Superior temporal gyrus (tissue), 1 donor: Measurements from ENCODE around the gene PGRMC2.

Experiments used
- DNase-seq: peaks from one replicate; pipeline ENCODE4 v3.0.0-alpha.2; 2016; ENCODE audit errors: extremely low spot score

Gene PGRMC2, protein sequence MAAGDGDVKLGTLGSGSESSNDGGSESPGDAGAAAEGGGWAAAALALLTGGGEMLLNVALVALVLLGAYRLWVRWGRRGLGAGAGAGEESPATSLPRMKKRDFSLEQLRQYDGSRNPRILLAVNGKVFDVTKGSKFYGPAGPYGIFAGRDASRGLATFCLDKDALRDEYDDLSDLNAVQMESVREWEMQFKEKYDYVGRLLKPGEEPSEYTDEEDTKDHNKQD

DNA sequence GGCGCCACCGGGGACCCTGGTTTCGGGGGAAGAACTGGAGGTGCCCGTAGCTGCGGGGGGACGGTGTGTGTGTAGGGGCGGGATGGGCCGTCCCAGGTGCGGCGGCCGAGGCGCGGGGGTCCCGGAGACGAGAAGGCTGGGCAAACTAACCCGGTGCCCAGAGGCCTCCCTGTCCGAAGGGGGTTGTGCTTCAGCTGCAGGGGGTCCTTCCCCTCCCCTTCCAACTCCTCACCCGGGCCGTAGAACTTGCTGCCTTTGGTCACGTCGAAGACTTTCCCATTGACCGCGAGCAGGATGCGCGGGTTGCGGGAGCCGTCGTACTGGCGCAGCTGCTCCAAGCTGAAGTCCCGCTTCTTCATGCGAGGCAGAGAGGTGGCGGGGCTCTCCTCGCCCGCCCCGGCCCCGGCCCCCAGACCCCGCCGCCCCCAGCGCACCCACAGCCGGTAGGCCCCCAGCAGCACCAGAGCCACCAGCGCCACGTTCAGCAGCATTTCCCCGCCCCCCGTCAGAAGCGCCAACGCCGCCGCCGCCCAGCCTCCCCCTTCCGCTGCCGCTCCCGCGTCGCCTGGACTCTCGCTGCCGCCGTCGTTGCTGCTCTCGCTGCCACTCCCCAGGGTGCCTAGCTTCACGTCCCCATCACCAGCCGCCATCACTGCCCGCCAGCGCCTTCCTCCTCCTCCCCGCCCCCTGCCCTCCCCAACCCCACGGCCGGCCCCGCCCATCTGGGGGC is at the start of gene PGRMC2:
Gene PGRMC2 (minus strand): TSS at position 673 of the 730 bp plus-strand sequence. CDS start 23 bp downstream, at position 650.
- DNase-seq: no peak

- no peak for DNase-seq
Observed at GRCh38 chr4:128335541-128335940, 47.9 kb upstream of the PGRMC2 start.

GRCh38 chr4:128334256-128334655 is 46.6 kb upstream of the PGRMC2 start:
- DNase-seq: no peak

DNA sequence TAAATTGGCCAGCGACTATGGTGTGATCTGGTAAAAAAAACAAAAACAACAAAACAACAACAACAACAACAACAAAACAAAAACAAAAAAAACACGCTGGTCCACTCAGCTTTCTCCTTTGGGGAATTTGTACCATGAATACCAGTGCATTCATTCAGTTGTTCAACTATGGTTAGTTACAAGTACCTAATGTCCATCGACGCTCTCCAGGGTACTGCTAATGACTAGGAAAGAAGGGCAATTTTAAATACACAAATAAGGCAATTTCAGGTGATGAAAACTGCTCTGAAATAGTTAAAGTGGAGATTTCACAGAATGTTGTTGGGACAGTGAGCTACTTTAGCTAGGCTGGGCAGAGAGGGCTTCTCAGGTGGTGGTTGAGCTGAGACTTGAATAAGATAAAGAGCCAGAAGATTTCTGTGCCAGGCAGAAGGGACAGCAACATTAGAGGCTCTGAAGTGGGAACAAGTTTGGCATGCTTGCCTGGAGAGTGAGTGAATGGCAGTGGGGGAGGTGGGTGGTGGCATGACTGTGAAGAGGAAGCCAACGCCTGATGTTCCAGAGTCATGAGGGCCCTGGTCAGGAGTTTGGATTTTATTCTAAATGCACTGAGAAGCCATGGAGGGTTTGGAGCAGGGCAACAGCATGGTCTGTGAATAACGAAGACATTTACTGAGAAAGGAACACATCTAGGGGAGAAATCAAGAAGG is 45.9 kb upstream of the PGRMC2 start:
- no peak for DNase-seq

DNA sequence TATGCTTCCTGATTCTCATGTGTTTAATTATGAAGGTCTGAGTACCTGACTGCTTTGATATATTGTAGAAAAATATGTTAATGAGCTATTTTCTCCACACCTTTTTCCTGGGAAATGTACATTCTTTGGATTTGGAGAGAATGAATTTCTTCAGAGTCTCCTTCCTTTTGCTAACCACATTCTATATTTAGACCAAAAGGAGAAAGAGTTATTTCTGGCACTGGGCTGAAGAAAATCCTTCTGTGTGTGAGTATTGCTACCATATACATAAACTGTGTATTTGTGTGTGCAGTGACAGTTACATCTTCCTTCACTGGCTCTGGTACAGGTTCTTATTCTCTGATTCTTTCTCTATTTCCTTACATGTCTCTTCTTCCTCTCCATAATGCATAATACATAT is 44.5 kb upstream of the PGRMC2 start:
- DNase-seq: no peak

- no peak for DNase-seq
Observed at GRCh38 chr4:128329638-128330037, 42.0 kb upstream of the PGRMC2 start.

DNA sequence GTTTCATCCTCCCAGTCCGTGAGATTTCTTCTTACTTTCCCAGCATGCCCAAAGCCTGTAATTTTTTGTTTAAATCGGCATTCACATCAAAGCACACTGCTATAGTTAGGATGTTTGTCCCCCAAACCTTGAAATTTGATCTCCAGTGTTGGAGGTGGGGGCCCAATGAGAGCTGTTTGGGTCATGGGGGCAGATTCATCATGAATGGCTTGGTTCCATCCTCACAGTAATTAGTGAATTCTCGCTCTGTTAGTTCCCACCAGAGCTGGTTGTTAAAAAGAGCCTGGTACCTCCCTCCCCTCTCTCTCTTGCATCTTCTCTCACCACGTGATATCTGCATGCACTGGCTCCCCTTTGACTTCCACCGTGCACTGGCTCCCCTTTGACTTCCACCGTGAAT is 40.5 kb upstream of the PGRMC2 start:
- no peak for DNase-seq

GRCh38 chr4:128323401-128323800 is 35.8 kb upstream of the PGRMC2 start:
- no peak for DNase-seq

DNA sequence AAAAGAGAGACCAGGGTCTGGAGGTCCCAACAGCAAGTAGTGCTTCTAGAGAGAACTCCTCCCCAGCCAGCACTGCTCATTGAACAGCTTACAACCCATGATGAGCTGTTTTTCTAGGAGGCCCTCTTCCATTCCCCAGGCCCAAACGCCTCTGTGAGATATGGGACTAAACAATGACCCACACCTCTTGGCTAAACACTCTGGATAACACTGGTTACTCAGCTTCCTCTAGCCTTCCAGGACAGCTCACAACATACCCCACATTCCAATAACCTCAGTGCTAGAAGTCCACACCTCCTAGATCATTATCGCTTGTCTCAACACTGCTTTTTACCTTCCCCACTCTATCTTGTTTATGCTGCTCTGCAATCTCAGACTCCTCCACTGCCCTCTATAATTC is 35.4 kb upstream of the PGRMC2 start:
- DNase-seq: no peak

DNA sequence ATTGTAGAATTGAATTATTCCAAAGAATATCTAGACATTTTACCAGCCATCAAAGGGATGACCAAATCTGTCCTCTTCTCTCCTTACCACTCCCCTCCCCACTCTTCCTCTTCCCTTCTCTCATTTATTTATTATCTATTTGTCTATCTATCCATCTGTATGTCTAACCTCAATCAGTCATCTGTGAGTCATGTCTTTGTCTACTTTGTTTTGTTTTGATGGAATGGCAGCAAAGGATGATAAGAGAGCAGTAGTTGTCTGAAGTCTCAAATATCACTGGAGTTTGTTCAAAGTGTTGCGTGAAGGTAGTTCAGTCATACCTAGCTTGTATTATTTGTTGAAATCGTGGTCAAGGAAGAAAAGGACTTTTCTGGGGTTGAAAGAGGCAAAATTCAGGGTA is 34.7 kb upstream of the PGRMC2 start:
- DNase-seq: no peak

- no peak for DNase-seq
Observed at GRCh38 chr4:128320656-128321055, 33.0 kb upstream of the PGRMC2 start.

DNA sequence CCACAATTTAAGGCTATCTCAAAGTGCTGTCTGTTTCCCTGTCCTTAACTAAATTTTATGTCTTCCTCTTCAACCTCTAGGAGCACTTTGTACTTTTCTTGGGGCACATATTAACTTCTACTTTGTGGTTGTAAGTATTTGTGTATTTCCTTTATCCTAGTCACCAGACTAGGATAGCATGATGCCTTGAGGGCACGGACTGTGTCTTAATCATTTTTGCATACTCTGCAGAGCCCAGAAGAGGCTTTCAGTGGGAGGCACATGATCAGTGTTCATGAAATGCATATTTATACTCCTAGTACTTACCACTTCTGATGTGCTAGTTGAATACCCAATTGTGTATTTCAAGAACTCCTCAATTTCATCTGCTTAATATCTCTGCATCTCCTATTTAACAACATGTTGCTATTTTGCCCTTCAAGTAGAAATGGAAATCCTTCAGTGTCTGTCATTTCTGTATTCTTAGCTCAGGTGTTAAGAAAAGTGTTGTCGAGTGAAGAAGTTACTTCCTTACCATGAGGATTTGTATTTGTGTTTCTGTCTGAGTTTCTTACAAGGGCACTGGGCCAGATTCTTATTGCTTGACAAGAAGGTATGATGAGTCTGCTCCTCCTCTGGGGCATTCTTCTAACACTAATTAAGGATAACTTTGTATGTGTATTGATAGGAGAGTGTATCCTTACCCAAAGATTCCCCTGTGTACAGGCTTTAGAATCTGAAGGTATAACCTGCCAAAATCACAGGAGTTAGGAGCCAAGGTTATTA is 28.3 kb upstream of the PGRMC2 start:
- DNase-seq: no peak

DNA sequence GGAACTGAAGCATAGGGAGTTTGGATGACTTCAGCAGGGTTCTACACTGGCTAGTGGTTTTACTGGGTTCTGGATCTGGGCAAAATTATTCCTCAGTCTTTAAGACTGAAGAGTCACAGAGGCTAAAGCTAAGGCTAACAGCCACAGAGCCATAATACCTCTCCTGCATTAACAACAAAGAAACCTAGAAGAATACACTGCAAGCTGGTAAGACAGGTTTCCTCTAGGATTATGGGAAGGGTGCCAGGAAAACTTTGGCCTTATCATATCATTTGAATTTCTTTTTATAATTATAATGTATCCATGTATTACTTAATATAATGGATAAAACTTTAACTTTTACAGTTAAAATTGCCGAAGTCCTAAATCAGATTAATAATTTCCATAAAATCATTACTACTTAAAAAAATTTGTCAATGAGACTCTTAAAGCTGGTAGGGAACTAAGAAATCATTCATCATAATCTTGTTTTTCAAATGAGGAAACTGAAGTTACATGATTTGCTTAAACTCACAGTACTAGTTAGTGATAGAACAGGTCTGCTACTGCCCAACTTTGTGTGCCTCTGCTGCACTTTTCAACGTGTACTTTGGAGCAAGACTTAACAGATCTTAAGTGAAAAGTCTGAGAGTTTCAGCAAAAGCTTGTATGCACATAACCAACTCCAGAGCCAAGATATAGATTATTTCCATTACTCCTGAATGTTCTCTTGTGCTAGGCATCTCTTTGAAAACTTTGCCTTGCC is 24.2 kb upstream of the PGRMC2 start:
- no peak for DNase-seq

DNA sequence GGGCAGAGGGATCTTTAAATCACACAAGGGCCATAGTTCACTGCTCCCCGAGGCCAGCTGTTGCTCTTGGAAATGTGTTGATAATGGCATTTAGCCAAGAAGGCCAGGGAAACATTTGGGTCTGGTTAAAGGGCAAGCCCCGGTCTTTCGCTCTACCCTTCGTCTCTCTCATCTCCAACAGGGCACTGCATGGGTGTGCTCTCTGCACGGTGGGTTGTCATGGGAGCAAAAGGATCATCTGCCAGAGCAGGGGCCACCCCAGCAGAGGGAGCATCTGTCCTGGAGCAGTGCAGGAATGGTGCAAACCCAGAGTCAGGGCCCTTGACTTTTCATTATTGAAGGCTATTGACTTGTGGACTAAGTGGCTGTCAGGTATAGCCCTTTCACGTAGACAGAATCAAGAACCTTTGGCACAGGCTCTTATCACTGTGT is 22.7 kb upstream of the PGRMC2 start:
- DNase-seq: no peak

- DNase-seq: no peak
Observed at GRCh38 chr4:128309585-128309984, 22.0 kb upstream of the PGRMC2 start.

GRCh38 chr4:128308986-128309385 is 21.4 kb upstream of the PGRMC2 start:
- no peak for DNase-seq

DNA sequence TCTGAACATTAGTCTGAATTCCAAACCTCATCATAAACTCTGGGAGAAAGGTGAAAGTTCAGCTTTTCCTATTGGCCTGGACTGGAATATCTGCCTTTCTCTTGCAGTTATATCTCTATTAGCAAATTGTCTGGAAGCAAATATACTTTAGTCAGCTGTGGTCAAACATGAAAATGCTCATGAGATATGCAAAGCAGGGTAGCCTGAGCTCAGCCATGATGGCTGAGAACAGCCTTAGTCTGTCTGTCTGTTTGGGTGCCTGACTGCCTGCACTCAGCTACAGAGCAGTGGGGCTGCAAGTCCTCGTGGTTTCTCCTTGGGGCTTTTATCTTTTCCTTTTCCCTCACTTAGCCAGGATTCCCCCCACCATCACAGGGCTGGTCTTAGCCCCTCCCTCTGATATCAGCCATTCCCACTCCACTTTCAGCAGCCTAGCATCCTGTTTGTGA is 19.5 kb upstream of the PGRMC2 start:
- no peak for DNase-seq

DNA sequence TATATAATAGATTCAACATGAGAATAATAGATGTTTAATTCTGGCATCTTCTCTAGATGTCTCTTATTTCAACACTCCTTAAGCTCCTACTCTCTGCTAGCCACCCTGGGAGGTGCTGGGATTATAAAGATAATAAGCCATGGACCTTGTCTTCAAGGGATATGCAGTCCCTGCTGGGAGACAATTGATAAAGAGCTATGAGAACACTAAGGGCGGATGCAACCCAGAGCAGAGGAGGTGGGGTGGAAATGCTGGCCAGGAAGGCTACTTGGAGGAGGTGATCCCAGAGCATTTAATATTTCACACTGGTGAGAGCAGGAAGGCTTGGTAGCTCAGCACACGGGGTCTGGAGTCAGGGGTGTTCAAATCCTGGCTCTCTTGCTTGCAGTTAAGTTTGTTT is 18.3 kb upstream of the PGRMC2 start:
- DNase-seq: no peak

GRCh38 chr4:128303986-128304385 is 16.4 kb upstream of the PGRMC2 start:
- DNase-seq: no peak

DNA sequence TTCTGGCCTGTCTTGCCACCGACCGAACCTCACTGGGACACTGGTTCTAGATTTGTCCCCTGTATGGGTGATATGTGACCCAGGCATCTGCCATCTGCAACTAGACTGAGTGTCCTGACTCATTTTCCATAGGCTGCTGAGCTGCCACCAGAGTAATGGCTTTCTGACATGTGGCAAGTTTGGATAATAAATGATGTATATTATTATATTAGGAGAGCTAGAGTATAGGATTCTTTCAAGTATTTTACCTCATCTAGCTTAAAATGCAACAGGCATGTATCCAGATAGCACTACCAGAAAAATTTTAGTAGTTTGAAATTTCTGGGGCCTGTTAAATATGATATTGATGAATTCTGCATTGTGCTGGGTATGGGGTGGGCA is 15.8 kb upstream of the PGRMC2 start:
- DNase-seq: no peak

DNA sequence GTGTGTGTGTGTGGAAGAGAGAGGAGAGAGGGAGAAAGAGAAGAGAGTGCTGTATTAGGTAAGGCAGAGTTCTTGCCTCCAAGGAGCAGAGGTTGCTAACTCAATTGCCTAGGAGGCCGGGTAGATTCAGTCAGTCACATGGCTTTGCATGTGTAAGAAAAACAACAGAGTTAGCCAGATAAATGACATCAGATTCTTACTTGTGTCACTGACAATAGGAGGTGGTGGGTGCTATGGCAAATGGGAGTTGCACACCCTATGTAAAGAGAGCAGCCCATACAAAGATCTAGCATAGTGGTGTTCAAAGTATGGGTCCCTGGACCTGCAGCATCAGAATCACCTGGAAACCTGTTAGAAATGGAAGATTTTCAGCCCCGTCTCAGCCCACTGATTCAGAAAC is 14.4 kb upstream of the PGRMC2 start:
- DNase-seq: no peak
